OCI-LY1 (cell line): ENCODE data around the gene IFT172.

Experiments
- CTCF ChIP-seq: fragments of 200-600 bp; sonication (generic), shearing (Covaris generic); IDR thresholded peaks from 2 replicates; pipeline ENCODE4 v1.5.1; 2017; ENCODE audit warnings: mild to moderate bottlenecking, antibody characterized with exemption, low read length, moderate library complexity, mixed read lengths
- EZH2 ChIP-seq: fragments of 200-600 bp; sonication (generic), shearing (Covaris generic); IDR thresholded peaks from 2 replicates; pipeline ENCODE4 v1.8.0; 2017; ENCODE audit warnings: borderline replicate concordance, mixed run types, mild to moderate bottlenecking, antibody characterized with exemption, low read length, moderate library complexity, mixed read lengths

GRCh38 chr2:27489498-27490397 lies at the start of gene IFT172:
- no peak for TF ChIP-seq CTCF
- TF ChIP-seq EZH2, result no peak
